Activated gamma-delta T cell treated with Interleukin-2 at 50 U/mL for 16 hours (primary cell): Measurements from ENCODE around the gene UNC13D.
"Not testable (repeated sequence)": the region's sequence is repeated elsewhere in the genome, so short reads cannot be mapped to it uniquely, and the experiment has no call there.

Experiments
- DNase-seq: peaks from one replicate; pipeline ENCODE4 v3.0.0-alpha.2; 2020

The UNC13D gene

GRCh38 chr17:75819116-75819515 is 25.1 kb downstream of the UNC13D start:
- no peak for DNase-seq

- DNase-seq, result no peak
These were observed 25.8 kb downstream of the UNC13D start for GRCh38 chr17:75818326-75818885.

- no peak for DNase-seq
These were observed 26.6 kb downstream of the UNC13D start for GRCh38 chr17:75817571-75817970.

GRCh38 chr17:75816693-75817092 is 27.5 kb downstream of the UNC13D start:
- no peak for DNase-seq

GRCh38 chr17:75815399-75815798 is 28.8 kb downstream of the UNC13D start:
- DNase-seq, result no peak

GRCh38 chr17:75814900-75815373 is 29.3 kb downstream of the UNC13D start:
- DNase-seq, result no peak

GRCh38 chr17:75814021-75814395 is 30.2 kb downstream of the UNC13D start:
- DNase-seq, result no peak

GRCh38 chr17:75813081-75814020 is 30.9 kb downstream of the UNC13D start:
- no peak for DNase-seq

GRCh38 chr17:75812096-75813013 is 31.8 kb downstream of the UNC13D start:
- DNase-seq, result no peak

GRCh38 chr17:75811174-75811573 is 33.0 kb downstream of the UNC13D start:
- no peak for DNase-seq

GRCh38 chr17:75810756-75811155 is 33.4 kb downstream of the UNC13D start:
- DNase-seq, result not testable (repeated sequence)

- DNase-seq, result no peak
These were observed 34.0 kb downstream of the UNC13D start for GRCh38 chr17:75810216-75810615.

GRCh38 chr17:75809631-75810111 is 34.5 kb downstream of the UNC13D start:
- DNase-seq, result no peak

- no peak for DNase-seq
These were observed 35.1 kb downstream of the UNC13D start for GRCh38 chr17:75808905-75809621.

GRCh38 chr17:75808549-75808904 is 35.7 kb downstream of the UNC13D start:
- no peak for DNase-seq

- no peak for DNase-seq
These were observed 36.3 kb downstream of the UNC13D start for GRCh38 chr17:75807861-75808260.

GRCh38 chr17:75806822-75807500 is 37.2 kb downstream of the UNC13D start:
- DNase-seq, result no peak

- no peak for DNase-seq
These were observed 40.3 kb downstream of the UNC13D start for GRCh38 chr17:75803883-75804282.

GRCh38 chr17:75799402-75799801 is 44.8 kb downstream of the UNC13D start:
- no peak for DNase-seq

GRCh38 chr17:75795820-75796607 is 48.2 kb downstream of the UNC13D start:
- no peak for DNase-seq

- DNase-seq, result no peak
These were observed 50.7 kb downstream of the UNC13D start for GRCh38 chr17:75793460-75793859.
